Aorta (tissue), 5 donors: Measurements from ENCODE around the gene CFAP57. TPM values are rescaled to one million over a fixed set of nuclear protein-coding genes. Genes with fewer than 3 reads are reported as not detected.
A peak's percentile ranks its signal among the peaks of the same experiment; 100 is the strongest.
"Not testable (repeated sequence)": the region's sequence is repeated elsewhere in the genome, so short reads cannot be mapped to it uniquely, and the experiment has no call there.

Experiments used
- ATAC-seq: fragments of 200-7000 bp; cut with Tn5 transposase; one replicate; pipeline ENCODE4 v1.9.1; 2022; ENCODE audit warnings: moderate library complexity; ENCODE audit not compliant: low FRiP score
- DNase-seq, 2 donors: peaks; one replicate each; pipeline ENCODE4 v3.0.0-alpha.2; 2020
- H3K27ac ChIP-seq, 2 donors: one replicate each; pipeline ENCODE4 v1.5.1; 2013; ENCODE audit warnings: low read length in 2 of 2, mild to moderate bottlenecking in 2 of 2, moderate library complexity in 2 of 2, control low read depth in 1 of 2, inconsistent platforms in 1 of 2, low read depth in 1 of 2
- H3K27me3 ChIP-seq, 2 donors: one replicate each; pipeline ENCODE4 v1.6.1; 2013; ENCODE audit warnings: control low read depth in 1 of 2, low read length in 1 of 2, mild to moderate bottlenecking in 1 of 2, moderate library complexity in 1 of 2; ENCODE audit not compliant: insufficient read depth in 2 of 2, control insufficient read depth in 1 of 2
- H3K36me3 ChIP-seq, 2 donors: one replicate each; pipeline ENCODE4 v1.6.1; 2013; ENCODE audit warnings: control low read depth in 1 of 2, low read length in 1 of 2, mild to moderate bottlenecking in 1 of 2; ENCODE audit not compliant: insufficient read depth in 2 of 2, control insufficient read depth in 1 of 2
- H3K4me1 ChIP-seq, 2 donors: one replicate each; pipeline ENCODE4 v1.6.1; 2013; ENCODE audit warnings: low read length in 2 of 2, control low read depth in 1 of 2, mild to moderate bottlenecking in 1 of 2, moderate library complexity in 1 of 2; ENCODE audit not compliant: insufficient read depth in 2 of 2, control insufficient read depth in 1 of 2
- H3K4me3 ChIP-seq, 2 donors: one replicate each; pipeline ENCODE4 v1.5.1; 2013; ENCODE audit warnings: low read length in 2 of 2, control low read depth in 1 of 2, mild to moderate bottlenecking in 1 of 2
- H3K9me3 ChIP-seq: one replicate; pipeline ENCODE4 v1.6.1; 2013; ENCODE audit warnings: mild to moderate bottlenecking, low read length; ENCODE audit not compliant: control insufficient read depth
- WGBS, 2 donors: extraction: QIAGEN DNeasy Blood & Tissue Kit; methylation state at CpG; one replicate each; pipeline ENCODE4 v1.1.7; 2013; 5-methylcytosine and 5-hydroxymethylcytosine counted together
- intact Hi-C, 2 donors: fragments of 100-400 bp; cut with DNase I; formaldehyde crosslinking; loops; one replicate each; pipeline versions ENCODE4 v1.14.2 to v1.15.0; 2022
- polyA plus RNA-seq, 2 donors: library from polyadenylated mRNA; stranded (reverse); fragments of 200-250 nt; gene quantifications; one replicate each; pipeline ENCODE4 v1.2.3, GENCODE V29; 2013
- total RNA-seq, 2 donors: library from RNA; stranded (reverse); fragmentation: NEBNext Ultra II Directional; extraction: Animal tissue kit (Norgen Biotek cat#: 25700); gene quantifications; one replicate each; pipeline ENCODE4 v1.2.1, GENCODE V29; 2021
- donor health status: healthy with polysubstance abuse.
- donor health status: Bipolar disorder and iron deficiency.
- donor health status: DM: no; HTN: no; CAD: no.
- donor health status: DM: no; HTN: no; CAD: no.
- donor health status: DM: yes; HTN: yes; CAD: no.

Gene CFAP57
- total and polyA plus RNA-seq, 4 donors: under 0.01 to 1.3 (median 0.13) TPM; not detected in 1

DNA sequence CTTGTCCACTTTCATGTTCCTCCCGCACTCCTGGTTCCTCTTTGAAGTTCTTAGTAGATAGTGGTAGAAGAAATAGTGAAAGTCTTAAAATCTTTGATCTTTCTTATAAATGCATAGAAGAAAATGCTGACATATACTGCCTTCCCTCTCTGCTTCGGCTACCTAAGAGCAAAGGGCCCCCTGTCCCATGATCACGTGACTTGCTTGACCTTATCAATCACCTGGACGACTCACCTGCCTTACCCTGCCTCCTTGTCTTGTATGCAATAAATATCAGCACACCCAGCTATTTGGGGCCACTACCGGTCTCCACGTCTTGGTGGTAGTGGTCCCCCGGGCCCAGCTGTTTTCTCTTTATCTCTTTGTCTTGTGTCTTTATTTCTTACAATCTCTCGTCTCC lies 32.8 kb upstream of the CFAP57 start:
- H3K27me3 ChIP-seq, DNase-seq, H3K4me1 ChIP-seq, ATAC-seq, intact Hi-C loops, H3K27ac ChIP-seq, H3K36me3 ChIP-seq, H3K4me3 ChIP-seq, H3K9me3 ChIP-seq: not testable (repeated sequence)
- 87 to 92% methylated on average over 8 of the region's 8 CpGs for WGBS, 2 donors

DNA sequence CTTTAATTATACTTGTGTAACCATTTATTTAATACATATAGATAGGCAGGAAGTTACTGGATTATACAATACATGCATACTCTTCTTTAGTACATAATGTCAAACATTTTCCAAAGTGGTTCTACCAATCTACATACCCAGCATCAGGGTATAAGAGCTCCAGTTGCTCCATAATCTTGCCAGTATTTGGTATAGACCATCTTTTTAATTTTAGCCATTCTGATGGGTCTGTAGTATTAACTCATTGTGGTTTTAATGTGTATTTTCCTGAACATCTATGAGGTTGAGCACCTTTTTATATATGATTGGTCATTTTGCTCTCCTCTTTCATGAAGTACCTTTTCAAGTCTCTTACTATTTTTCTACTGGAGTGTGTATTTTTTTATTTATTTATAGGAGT lies 32.1 kb upstream of the CFAP57 start:
- Histone ChIP-seq H3K9me3 (no peaks in the 10 kb centered on the region), H3K4me3 (no peak overlapping the region), H3K27ac (no peak overlapping the region), H3K4me1 (no peaks in the 10 kb centered on the region), H3K36me3 (no peaks in the 10 kb centered on the region), H3K27me3 (no peaks in the 10 kb centered on the region)
- ATAC-seq (no peak), DNase-seq (no peak)
- intact Hi-C loops: no loop called here

DNA sequence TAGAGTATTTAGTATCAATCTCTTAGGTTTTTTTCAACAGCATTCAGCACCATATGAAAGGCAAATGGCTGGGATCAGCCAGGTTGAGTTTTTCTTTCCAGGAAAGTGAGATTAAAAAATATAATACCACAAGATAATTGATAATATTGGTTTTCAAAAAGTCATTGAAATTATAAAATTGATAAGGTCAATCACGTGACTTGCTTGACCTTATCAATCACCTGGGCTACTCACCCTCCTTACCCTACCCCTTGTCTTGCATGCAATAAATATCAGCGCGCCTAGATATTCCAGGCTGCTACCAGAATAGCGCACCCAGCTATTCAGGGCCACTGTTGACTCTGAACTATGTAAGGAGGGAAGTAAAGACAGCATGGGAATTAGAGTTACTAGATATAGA lies 31.5 kb upstream of the CFAP57 start:
- no peak for ATAC-seq
- intact Hi-C loops: no loop called here
- WGBS, 2 donors: 88 to 92% methylated on average over 4 of the region's 4 CpGs
- Histone ChIP-seq H3K9me3 (no peaks in the 10 kb centered on the region), H3K36me3 (no peaks in the 10 kb centered on the region), H3K27ac (no peak overlapping the region), H3K4me3 (no peak overlapping the region), H3K27me3 (no peaks in the 10 kb centered on the region), H3K4me1 (no peaks in the 10 kb centered on the region)
- no peak for DNase-seq

DNA sequence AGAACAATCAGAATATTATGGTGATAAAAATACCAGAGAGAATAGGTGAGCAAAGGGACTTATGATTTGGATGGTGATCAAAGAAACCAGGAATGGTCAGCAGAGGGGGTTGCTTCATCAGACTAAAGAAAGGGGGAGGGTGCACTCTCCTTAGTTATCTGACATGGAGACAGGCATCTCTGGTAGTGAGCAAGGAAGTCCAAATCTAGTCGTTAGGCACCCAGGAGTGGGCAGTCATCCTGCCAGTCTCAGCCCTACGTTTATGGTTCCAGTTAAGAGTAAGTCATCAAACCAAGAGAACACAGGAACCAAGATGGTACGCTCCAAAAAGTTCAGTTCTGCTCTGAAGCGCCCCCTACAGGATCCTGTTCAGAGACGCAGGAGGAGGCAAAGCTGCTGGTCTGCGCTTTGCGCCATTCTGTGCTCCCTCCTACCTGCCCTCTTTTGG lies 28.7 kb upstream of the CFAP57 start:
- intact Hi-C loops: no loop called here
- Histone ChIP-seq H3K9me3 (no peaks in the 10 kb centered on the region), H3K27me3 (no peaks in the 10 kb centered on the region), H3K4me1 (no peaks in the 10 kb centered on the region), H3K27ac (no peak overlapping the region), H3K36me3 (no peaks in the 10 kb centered on the region), H3K4me3 (no peak overlapping the region)
- no peak for DNase-seq
- no peak for ATAC-seq
- 18 to 21% methylated on average over 7 of the region's 7 CpGs for WGBS, 2 donors

DNA sequence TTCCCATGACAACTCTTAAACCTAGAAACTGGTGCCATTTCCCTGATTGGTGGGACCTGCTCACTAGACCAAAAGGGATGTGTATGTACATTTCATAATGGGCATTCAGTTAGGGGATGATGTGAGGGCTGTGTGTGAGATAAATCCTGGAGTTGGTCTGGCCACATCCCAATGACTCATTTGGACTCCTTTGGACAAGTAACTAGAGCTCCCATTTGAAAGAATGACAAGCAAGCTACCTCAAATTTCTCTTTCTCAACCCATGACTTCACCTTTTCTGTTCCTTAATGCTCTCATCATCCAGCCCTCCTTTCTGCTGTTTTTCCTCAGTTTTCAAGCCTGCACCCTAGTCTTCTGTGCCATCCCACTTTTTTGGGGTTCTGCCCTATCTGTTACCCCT lies 27.9 kb upstream of the CFAP57 start:
- intact Hi-C loops: no loop called here
- Histone ChIP-seq H3K4me1 (no peaks in the 10 kb centered on the region), H3K9me3 (no peaks in the 10 kb centered on the region), H3K27me3 (no peaks in the 10 kb centered on the region), H3K27ac (no peak overlapping the region), H3K36me3 (no peaks in the 10 kb centered on the region), H3K4me3 (no peak overlapping the region)
- DNase-seq (no peak), ATAC-seq (no peak)

DNA sequence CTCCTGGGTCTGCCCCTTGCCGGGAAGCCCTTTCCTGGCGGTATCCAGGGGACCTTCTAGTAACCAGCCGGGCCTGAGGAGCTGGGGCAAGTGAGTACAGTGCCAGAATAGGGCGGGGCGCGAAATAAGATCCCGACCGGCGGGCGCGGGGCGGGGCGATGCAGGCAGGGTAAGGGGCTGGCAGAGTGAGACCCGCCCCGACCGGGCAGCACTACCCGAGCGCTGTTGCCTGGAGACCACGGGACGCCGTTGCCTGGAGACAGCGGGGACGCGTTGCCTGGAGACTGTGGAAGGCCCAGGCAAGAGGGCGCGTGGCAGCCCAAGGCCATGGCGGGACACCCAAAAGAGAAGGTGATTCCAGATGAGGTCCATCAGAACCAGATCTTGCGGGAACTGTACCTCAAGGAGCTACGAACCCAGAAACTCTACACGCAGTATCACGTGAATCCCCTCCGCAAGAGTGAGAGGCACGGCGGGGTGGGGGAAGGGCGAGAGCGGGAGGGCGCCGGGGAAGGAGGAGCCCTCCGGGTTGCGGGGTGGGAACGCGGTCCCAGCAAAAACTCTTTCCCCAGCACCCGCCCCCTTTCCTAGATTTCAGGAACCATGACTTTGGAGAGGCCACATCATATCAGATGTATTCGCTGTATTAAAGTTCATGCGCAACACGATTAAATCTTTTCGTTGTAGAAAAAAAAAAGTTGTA lies 24.4 kb upstream of the CFAP57 start:
- H3K9me3 ChIP-seq: no peaks in the 10 kb centered on the region
- H3K4me1 ChIP-seq: no peaks in the 10 kb centered on the region
- peak overlapping the region in 1 of 2 donors; percentile 60 for H3K4me3 ChIP-seq
- H3K27ac ChIP-seq: no peak overlapping the region
- no peaks in the 10 kb centered on the region for H3K36me3 ChIP-seq
- ATAC-seq: peak; percentile 79
- peak; percentile 78 to 88 for DNase-seq
- H3K27me3 ChIP-seq: no peaks in the 10 kb centered on the region
- WGBS, 2 donors: 3 to 5% methylated on average over 46 to 47 of the region's 47 CpGs
- intact Hi-C loops: no loop called here

DNA sequence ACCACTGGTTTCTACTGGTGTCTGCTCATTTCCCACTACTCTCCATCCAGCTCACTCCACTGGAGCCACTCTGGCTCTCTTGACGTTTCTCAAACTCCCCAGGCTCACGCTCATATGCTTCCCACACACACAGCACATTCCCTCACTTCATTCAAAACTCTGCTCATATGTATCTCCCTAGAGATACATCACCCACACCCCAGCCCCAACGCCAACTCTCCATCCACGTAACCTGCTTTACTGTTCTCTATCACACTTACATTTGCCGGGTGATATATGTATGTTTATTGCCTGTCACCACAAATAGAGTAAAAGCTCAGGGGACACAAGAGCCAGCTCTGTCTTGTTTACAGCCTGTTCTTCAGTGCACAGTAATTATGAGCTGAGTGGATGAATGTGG lies 22.2 kb upstream of the CFAP57 start:
- no peak overlapping the region for H3K27ac ChIP-seq
- H3K4me3 ChIP-seq: no peak overlapping the region
- H3K9me3 ChIP-seq: no peaks in the 10 kb centered on the region
- DNase-seq: no peak
- intact Hi-C loops: no loop called here
- no peaks in the 10 kb centered on the region for H3K4me1 ChIP-seq
- no peaks in the 10 kb centered on the region for H3K27me3 ChIP-seq
- no peak for ATAC-seq
- H3K36me3 ChIP-seq: no peaks in the 10 kb centered on the region
- WGBS, 2 donors: 65 to 67% methylated on average over 5 of the region's 5 CpGs

DNA sequence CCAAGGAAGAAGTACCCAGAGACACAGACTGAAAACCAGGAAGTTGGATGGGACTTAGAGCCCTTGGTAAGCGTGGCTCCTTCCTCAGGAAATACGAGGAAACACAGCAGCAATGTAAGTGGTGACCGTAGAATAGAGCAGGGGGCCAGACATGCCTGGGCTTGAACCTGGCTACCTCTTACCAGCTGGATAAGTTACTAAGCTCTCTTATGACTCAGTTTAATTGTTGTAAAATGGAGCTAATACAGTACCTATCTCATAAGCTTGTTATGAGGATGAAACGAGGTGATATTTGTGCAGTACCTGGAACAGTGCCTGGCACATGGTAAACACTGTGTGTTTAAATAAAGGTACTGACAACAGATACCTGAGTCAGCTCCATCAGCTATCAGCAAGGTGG lies 19.3 kb upstream of the CFAP57 start:
- DNase-seq: no peak
- no peaks in the 10 kb centered on the region for H3K4me1 ChIP-seq
- H3K4me3 ChIP-seq: no peak overlapping the region
- no peak for ATAC-seq
- 60 to 65% methylated on average over 4 of the region's 4 CpGs for WGBS, 2 donors
- intact Hi-C loops: no loop called here
- H3K36me3 ChIP-seq: no peaks in the 10 kb centered on the region
- H3K27me3 ChIP-seq: no peaks in the 10 kb centered on the region
- no peak overlapping the region for H3K27ac ChIP-seq
- no peaks in the 10 kb centered on the region for H3K9me3 ChIP-seq

DNA sequence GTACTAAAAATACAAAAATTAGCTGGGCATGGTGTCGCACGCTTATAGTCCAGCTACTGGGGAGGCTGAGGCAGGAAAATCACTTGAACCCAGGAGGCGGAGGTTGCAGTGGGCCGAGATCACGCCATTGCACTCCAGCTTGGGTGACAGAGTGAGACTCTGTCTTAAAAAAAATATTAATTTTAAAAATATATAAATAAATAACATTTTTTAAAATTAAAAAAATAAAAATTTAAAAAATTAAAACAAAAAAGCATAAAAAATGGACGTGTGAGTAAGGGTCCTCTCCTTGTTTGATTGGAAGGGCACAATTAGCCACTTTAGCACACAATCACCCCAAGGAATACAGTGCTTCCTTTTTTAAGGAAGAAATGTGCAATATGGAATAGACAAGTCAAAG lies 18.7 kb upstream of the CFAP57 start:
- no peak for DNase-seq
- Histone ChIP-seq H3K27ac (no peak overlapping the region), H3K9me3 (no peaks in the 10 kb centered on the region), H3K36me3 (no peaks in the 10 kb centered on the region), H3K4me1 (no peaks in the 10 kb centered on the region), H3K4me3 (no peak overlapping the region), H3K27me3 (no peaks in the 10 kb centered on the region)
- intact Hi-C loops: no loop called here
- ATAC-seq: no peak
- WGBS, 2 donors: 91 to 95% methylated on average over 6 of the region's 6 CpGs
